ENCODE data around the gene EPHA4.

DNA sequence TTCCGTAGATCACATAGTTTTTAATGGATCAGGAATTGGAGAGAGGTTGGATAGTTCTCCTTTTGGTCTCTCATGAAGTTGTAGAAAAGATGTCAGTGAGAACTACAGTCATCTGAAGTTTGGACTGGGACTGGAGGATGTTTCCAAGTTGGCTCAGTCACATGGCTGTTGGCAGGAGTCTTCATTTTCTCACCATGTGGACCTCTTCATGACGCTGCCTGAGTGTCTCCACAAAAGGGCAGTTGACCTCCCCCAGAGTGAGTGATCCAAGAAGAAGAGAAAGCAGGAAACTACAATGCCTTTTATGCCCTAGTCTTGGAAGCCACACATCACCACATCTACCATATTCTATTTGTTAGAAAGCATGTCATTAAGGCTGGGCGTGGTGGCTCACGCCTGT, 171.7 kb downstream of the EPHA4 start:
- TF ChIP-seq, protein P1, sequence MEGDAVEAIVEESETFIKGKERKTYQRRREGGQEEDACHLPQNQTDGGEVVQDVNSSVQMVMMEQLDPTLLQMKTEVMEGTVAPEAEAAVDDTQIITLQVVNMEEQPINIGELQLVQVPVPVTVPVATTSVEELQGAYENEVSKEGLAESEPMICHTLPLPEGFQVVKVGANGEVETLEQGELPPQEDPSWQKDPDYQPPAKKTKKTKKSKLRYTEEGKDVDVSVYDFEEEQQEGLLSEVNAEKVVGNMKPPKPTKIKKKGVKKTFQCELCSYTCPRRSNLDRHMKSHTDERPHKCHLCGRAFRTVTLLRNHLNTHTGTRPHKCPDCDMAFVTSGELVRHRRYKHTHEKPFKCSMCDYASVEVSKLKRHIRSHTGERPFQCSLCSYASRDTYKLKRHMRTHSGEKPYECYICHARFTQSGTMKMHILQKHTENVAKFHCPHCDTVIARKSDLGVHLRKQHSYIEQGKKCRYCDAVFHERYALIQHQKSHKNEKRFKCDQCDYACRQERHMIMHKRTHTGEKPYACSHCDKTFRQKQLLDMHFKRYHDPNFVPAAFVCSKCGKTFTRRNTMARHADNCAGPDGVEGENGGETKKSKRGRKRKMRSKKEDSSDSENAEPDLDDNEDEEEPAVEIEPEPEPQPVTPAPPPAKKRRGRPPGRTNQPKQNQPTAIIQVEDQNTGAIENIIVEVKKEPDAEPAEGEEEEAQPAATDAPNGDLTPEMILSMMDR (IDR thresholded peaks at IDR 0.05; ENCODE audit: insufficient read depth, low read depth, low read length) = no peak
- TF ChIP-seq EZH2 (IDR thresholded peaks at IDR 0.05; ENCODE audit: insufficient read depth, low read length) = no peak
